ENCODE data around the gene UCK1.
A peak's percentile ranks its signal among the peaks of the same experiment; 100 is the strongest.

Gene UCK1

GRCh38 chr9:131534721-131535237, 3.7 kb upstream of the UCK1 start:
- TF ChIP-seq ZFX (IDR thresholded peaks at IDR 0.05) (no peak), CTCF (conservative IDR thresholded peaks at IDR 0.05) (no peak)
- H3K27ac ChIP-seq: no peak overlapping the region

GRCh38 chr9:131530546-131530919, 530 bp downstream of the UCK1 start:
- TF ChIP-seq CTCF (conservative IDR thresholded peaks at IDR 0.05): no peak
- no peak for TF ChIP-seq ZFX (IDR thresholded peaks at IDR 0.05)
- H3K27ac ChIP-seq: peak overlapping the region; percentile 86

GRCh38 chr9:131529597-131530545, 1.2 kb downstream of the UCK1 start:
- TF ChIP-seq ZFX (IDR thresholded peaks at IDR 0.05): no peak
- TF ChIP-seq CTCF (conservative IDR thresholded peaks at IDR 0.05): no peak
- peak overlapping the region; percentile 86 for H3K27ac ChIP-seq

- no peak overlapping the region for H3K27ac ChIP-seq
- TF ChIP-seq CTCF (conservative IDR thresholded peaks at IDR 0.05): no peak
- TF ChIP-seq ZFX (IDR thresholded peaks at IDR 0.05): no peak
These were observed 2.1 kb downstream of the UCK1 start for GRCh38 chr9:131528886-131529505.

GRCh38 chr9:131528186-131528585, 2.9 kb downstream of the UCK1 start:
- no peak for TF ChIP-seq CTCF (conservative IDR thresholded peaks at IDR 0.05)
- TF ChIP-seq ZFX (IDR thresholded peaks at IDR 0.05): no peak
- no peak overlapping the region for H3K27ac ChIP-seq

GRCh38 chr9:131525643-131526565, 5.2 kb downstream of the UCK1 start:
- H3K27ac ChIP-seq: no peak overlapping the region
- TF ChIP-seq CTCF (conservative IDR thresholded peaks at IDR 0.05) (no peak), ZFX (IDR thresholded peaks at IDR 0.05) (no peak)
